ENCODE data around the gene CATSPERB.
"Not testable (repeated sequence)": the region's sequence is repeated elsewhere in the genome, so short reads cannot be mapped to it uniquely, and the experiment has no call there.

The CATSPERB gene

GRCh38 chr14:91731018-91731417, 868 bp downstream of the CATSPERB start:
- no peak for DNase-seq

- DNase-seq = no peak
Observed at GRCh38 chr14:91729756-91730155, 2.1 kb downstream of the CATSPERB start.

- no peak for DNase-seq
Observed at GRCh38 chr14:91728616-91729183, 3.2 kb downstream of the CATSPERB start.

- no peak for DNase-seq
Observed at GRCh38 chr14:91727121-91727520, 4.8 kb downstream of the CATSPERB start.

GRCh38 chr14:91723501-91723900, 8.4 kb downstream of the CATSPERB start:
- DNase-seq = no peak

GRCh38 chr14:91722386-91722785, 9.5 kb downstream of the CATSPERB start:
- DNase-seq = no peak

- DNase-seq = no peak
Observed at GRCh38 chr14:91719839-91720238, 12.0 kb downstream of the CATSPERB start.

- no peak for DNase-seq
Observed at GRCh38 chr14:91716999-91717398, 14.9 kb downstream of the CATSPERB start.

GRCh38 chr14:91714805-91715204, 17.1 kb downstream of the CATSPERB start:
- no peak for DNase-seq

- DNase-seq = no peak
Observed at GRCh38 chr14:91708795-91709194, 23.1 kb downstream of the CATSPERB start.

GRCh38 chr14:91706996-91707395, 24.9 kb downstream of the CATSPERB start:
- DNase-seq = no peak

- no peak for DNase-seq
Observed at GRCh38 chr14:91694643-91695042, 37.2 kb downstream of the CATSPERB start.

- no peak for DNase-seq
Observed at GRCh38 chr14:91693346-91693745, 38.5 kb downstream of the CATSPERB start.

- no peak for DNase-seq
Observed at GRCh38 chr14:91692075-91692474, 39.8 kb downstream of the CATSPERB start.

- DNase-seq = no peak
Observed at GRCh38 chr14:91689608-91690007, 42.3 kb downstream of the CATSPERB start.

GRCh38 chr14:91687436-91687835, 44.5 kb downstream of the CATSPERB start:
- DNase-seq = not testable (repeated sequence)

GRCh38 chr14:91685600-91685999, 46.3 kb downstream of the CATSPERB start:
- no peak for DNase-seq

GRCh38 chr14:91681893-91682563, 49.9 kb downstream of the CATSPERB start:
- DNase-seq = no peak

GRCh38 chr14:91681118-91681517, 50.8 kb downstream of the CATSPERB start:
- no peak for DNase-seq

GRCh38 chr14:91679273-91679672, 52.6 kb downstream of the CATSPERB start:
- DNase-seq = no peak

GRCh38 chr14:91677687-91678086, 54.2 kb downstream of the CATSPERB start:
- not testable (repeated sequence) for DNase-seq

- no peak for DNase-seq
Observed at GRCh38 chr14:91674911-91675310, 57.0 kb downstream of the CATSPERB start.

- no peak for DNase-seq
Observed at GRCh38 chr14:91669867-91670266, 62.0 kb downstream of the CATSPERB start.

- DNase-seq = not testable (repeated sequence)
Observed at GRCh38 chr14:91667101-91667500, 64.8 kb downstream of the CATSPERB start.

- DNase-seq = no peak
Observed at GRCh38 chr14:91660790-91661189, 71.1 kb downstream of the CATSPERB start.
